HL-60/S4 (cell line): Measurements from ENCODE around the gene DAAM1.

Experiments used
- in situ Hi-C: fragments of 300-500 bp; cut with MboI; formaldehyde crosslinking; loops from 2 replicates; pipeline ENCODE4 v1.14.3; 2022; ENCODE audit warnings: low sequenced_read_pairs

DAAM1 gene

GRCh38 chr14:59407246-59408010 lies 219.0 kb downstream of the DAAM1 start:
- in situ Hi-C loops: no loop called here

- in situ Hi-C loops: no loop called here
These were observed 227.6 kb downstream of the DAAM1 start for GRCh38 chr14:59415836-59416602.

- in situ Hi-C loops: no loop called here
These were observed 228.8 kb downstream of the DAAM1 start for GRCh38 chr14:59417311-59417710.

- in situ Hi-C loops: no loop called here
These were observed 230.8 kb downstream of the DAAM1 start for GRCh38 chr14:59419303-59419702.
